Ascending aorta (tissue), 2 donors: Measurements from ENCODE around the gene RPRML. TPM values are rescaled to one million over a fixed set of nuclear protein-coding genes. Genes with fewer than 3 reads are reported as not detected.

Experiments
- DNase-seq, 2 donors: peaks; one replicate each; pipeline ENCODE4 v3.0.0-alpha.2; 2019; ENCODE audit warnings: low spot score in 2 of 2
- H3K27ac ChIP-seq, 2 donors: fragments of 200-600 bp; sonication (generic); one replicate each; pipeline ENCODE4 v1.5.1; 2016 to 2017; ENCODE audit warnings: mild to moderate bottlenecking in 1 of 2
- H3K27me3 ChIP-seq: fragments of 200-600 bp; sonication (generic); one replicate; pipeline ENCODE4 v1.5.1; 2017
- H3K36me3 ChIP-seq, 2 donors: fragments of 200-600 bp; sonication (generic); one replicate each; pipeline ENCODE4 v1.5.1; 2016
- H3K4me1 ChIP-seq, 2 donors: fragments of 200-600 bp; sonication (generic); one replicate each; pipeline ENCODE4 v1.5.1; 2016 to 2017; ENCODE audit warnings: mild to moderate bottlenecking in 1 of 2
- H3K4me3 ChIP-seq, 2 donors: fragments of 200-600 bp; sonication (generic); one replicate each; pipeline ENCODE4 v1.5.1; 2016 to 2017; ENCODE audit warnings: mild to moderate bottlenecking in 1 of 2
- H3K9me3 ChIP-seq, 2 donors: fragments of 200-600 bp; sonication (generic); one replicate each; pipeline ENCODE4 v1.5.1; 2016
- intact Hi-C: fragments of 100-400 bp; cut with DNase I; formaldehyde crosslinking; loops from one replicate; pipeline ENCODE4 v1.15.1; 2023
- total RNA-seq: library from RNA; depleted of rRNA; stranded (reverse); fragments of >200 nt; gene quantifications from one replicate; pipeline ENCODE4 v1.1.0, GENCODE V29; 2016
- TF ChIP-seq, protein P1 (sequence below), 3 experiments: fragments of 200-600 bp in 2 of 3; fragments of 450-650 bp in 1 of 3; sonication (generic) in 2 of 3; IDR thresholded peaks; one replicate each; pipeline ENCODE4 v1.5.1; 2016 to 2019; ENCODE audit warnings: antibody characterized with exemption in 3 of 3, mild to moderate bottlenecking in 1 of 3, moderate library complexity in 1 of 3

RPRML gene
- total RNA-seq, 1 donor from 2014 or later, result not detected

DNA sequence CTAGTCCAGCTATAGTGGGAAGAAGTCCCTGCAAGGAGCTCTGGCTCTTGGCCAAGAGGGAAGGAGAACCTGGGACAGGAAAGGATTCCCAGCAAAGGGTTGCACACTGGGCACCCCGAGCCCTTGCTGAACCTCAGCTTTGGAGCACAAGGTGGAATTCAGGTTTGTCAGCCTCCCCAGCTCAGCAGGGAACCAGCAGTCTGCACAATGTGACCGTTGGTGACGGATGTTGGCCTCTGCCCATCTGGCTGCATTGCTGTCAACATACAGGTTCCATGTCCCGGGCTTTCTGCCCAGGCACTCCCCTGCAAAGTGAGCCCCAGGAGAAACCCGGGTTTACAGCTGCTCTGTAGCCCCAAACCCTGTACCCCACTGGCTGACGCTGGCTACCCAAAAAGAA is 6.7 kb downstream of the RPRML start:
- Histone ChIP-seq H3K27ac (no peak overlapping the region), H3K9me3 (no peaks in the 10 kb centered on the region), H3K4me3 (no peak overlapping the region), H3K27me3 (no peaks in the 10 kb centered on the region), H3K36me3 (peaks cover 0 to 7% of the 10 kb centered on the region in 2 donors), H3K4me1 (no peaks in the 10 kb centered on the region)
- intact Hi-C loops, result no loop called here
- no peak for DNase-seq
- TF ChIP-seq, protein P1, sequence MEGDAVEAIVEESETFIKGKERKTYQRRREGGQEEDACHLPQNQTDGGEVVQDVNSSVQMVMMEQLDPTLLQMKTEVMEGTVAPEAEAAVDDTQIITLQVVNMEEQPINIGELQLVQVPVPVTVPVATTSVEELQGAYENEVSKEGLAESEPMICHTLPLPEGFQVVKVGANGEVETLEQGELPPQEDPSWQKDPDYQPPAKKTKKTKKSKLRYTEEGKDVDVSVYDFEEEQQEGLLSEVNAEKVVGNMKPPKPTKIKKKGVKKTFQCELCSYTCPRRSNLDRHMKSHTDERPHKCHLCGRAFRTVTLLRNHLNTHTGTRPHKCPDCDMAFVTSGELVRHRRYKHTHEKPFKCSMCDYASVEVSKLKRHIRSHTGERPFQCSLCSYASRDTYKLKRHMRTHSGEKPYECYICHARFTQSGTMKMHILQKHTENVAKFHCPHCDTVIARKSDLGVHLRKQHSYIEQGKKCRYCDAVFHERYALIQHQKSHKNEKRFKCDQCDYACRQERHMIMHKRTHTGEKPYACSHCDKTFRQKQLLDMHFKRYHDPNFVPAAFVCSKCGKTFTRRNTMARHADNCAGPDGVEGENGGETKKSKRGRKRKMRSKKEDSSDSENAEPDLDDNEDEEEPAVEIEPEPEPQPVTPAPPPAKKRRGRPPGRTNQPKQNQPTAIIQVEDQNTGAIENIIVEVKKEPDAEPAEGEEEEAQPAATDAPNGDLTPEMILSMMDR (IDR thresholded peaks at IDR 0.05), result no peak

DNA sequence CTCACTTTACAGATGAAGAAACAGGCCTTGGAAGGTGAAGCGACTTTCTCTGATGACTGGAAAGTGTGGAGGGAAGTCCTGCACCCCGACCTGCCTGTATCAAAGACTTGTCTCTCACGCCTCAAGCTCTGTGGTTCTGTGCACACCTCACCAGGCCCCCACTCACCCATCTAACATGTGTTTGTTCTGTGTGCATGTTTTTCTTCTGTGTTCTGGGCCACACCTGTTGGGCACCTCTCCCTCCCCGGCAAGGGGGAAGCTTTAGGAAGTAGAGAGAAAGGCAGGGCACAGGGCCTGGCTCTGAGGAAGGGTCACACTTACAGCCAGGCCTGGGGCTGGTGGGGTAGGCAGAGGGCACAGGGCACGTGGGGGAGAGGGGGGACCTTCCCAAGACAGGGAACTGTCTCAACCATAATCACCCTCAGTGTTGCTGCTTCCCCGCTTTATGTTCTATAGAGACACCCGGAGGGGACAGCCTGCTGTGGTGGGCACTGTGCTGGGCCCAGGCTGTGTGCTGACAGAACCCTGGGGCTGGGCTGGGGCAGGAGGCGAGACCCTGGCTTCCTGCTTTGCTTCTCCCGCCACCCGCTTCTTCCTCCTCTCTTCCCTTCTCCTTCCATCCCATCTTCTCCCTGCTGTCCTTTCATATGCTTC is 7.3 kb downstream of the RPRML start:
- Histone ChIP-seq H3K4me3 (no peak overlapping the region), H3K27me3 (no peaks in the 10 kb centered on the region), H3K36me3 (peaks cover 0 to 7% of the 10 kb centered on the region in 2 donors), H3K27ac (no peak overlapping the region), H3K9me3 (no peaks in the 10 kb centered on the region), H3K4me1 (no peaks in the 10 kb centered on the region)
- TF ChIP-seq, protein P1 (IDR thresholded peaks at IDR 0.05), result no peak
- intact Hi-C loops, result no loop called here
- DNase-seq, result no peak

DNA sequence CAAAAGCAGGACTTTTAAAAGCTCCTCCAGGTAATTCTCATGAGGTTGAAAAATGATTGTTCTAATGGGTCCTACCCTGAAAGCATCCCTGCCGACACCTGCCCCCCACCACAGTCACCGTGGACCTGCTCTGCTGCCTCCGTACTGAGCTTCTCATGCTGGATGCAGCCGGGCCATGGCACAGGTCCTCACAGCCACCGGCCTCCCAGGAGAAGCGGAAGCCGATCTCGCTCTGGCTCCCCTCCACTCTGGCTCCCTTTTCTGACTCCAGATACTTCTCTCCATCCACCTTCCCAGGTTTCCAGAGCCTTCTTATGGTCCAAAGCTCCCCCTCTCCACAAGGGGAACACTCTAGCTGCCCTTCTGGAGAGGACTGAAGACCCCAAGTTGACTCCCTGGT is 10.2 kb downstream of the RPRML start:
- no peak for DNase-seq
- peaks cover 0 to 12% of the 10 kb centered on the region in 2 donors for H3K36me3 ChIP-seq
- no peaks in the 10 kb centered on the region for H3K27me3 ChIP-seq
- intact Hi-C loops, result no loop called here
- TF ChIP-seq, protein P1 (IDR thresholded peaks at IDR 0.05), result no peak
- no peak overlapping the region for H3K27ac ChIP-seq
- H3K9me3 ChIP-seq, result no peaks in the 10 kb centered on the region
- no peak overlapping the region for H3K4me3 ChIP-seq
- H3K4me1 ChIP-seq, result no peaks in the 10 kb centered on the region

DNA sequence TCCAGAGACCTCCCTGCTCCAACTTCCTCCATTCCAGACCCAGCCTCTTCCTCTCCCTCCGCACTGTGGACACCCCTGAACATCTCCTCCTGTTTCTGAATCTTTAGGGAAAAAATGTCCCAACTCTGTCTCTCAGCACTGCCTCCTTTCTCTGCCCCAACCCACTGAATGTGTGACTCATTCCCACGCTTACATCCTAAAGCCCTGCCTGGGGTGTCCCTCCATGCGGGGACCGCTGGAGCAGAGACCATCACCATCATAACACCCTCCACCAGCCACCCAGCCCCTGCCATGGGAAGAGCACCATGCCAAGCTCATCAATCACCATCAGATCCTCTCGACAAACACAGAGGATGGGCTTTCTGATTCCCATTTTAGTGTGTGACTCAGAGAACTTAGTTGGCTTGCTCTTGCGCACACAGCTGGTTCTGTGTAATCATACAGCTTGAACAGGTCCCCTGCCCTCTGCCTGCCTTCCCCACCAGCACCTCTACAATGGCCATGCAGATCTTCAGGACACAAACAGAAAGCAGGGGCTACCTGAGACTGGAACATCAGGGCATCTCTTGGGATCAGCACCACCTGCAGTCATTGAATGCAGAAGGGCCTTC is 10.7 kb downstream of the RPRML start:
- Histone ChIP-seq H3K27ac (no peak overlapping the region), H3K4me3 (no peak overlapping the region), H3K27me3 (no peaks in the 10 kb centered on the region), H3K36me3 (peaks cover 0 to 12% of the 10 kb centered on the region in 2 donors), H3K4me1 (no peaks in the 10 kb centered on the region), H3K9me3 (no peaks in the 10 kb centered on the region)
- no peak for DNase-seq
- intact Hi-C loops, result no loop called here
- TF ChIP-seq, protein P1 (IDR thresholded peaks at IDR 0.05), result no peak

DNA sequence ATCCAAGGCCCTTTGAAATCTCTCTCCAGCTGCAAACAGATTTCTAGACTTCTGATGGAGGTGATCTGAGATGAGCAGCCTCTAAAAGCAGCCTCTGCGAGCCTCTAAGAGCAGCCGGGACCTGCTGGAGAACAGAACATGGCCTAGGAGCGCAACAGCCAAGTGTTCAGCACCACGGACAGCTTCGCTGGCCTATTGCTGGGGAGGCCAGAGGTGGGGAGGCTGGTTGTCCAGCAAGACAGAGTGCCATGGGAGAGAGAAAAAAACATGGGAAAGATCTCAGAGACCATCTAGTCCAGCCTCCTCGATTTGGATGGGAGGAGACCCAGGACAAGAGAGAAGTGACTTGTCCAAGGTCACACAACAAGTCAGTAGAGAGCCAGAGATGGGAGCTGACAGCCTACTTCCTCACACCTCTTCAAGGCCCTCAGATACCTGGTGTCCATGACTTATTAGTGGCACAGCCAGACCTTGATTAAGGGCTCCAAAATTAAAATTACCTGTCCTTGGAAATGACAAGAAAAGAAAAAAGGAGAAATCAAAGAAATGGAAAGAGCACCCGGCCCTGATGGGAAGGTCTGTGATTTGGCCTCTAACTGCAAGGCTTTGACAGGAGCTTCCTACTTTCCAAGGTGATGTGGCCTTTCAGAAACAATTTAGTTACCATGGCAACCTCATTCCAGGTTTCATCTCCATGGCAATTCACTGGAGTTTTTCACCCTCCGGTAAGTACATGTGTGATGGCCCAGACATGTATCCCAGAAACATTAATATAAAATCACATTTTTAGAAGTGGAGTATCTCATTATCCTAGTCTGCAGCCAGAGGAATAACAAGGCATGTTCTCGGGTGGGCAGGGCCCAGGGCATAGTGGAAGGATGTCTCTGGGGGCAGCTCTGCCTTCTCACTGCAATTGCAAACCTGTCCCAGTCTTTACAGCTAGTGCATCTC is 14.5 kb downstream of the RPRML start:
- no peak overlapping the region for H3K4me3 ChIP-seq
- peaks cover 0 to 12% of the 10 kb centered on the region in 2 donors for H3K36me3 ChIP-seq
- TF ChIP-seq, protein P1 (IDR thresholded peaks at IDR 0.05), result no peak
- no peaks in the 10 kb centered on the region for H3K27me3 ChIP-seq
- H3K9me3 ChIP-seq, result no peaks in the 10 kb centered on the region
- DNase-seq, result no peak
- H3K4me1 ChIP-seq, result peaks cover 0 to 4% of the 10 kb centered on the region in 2 donors
- intact Hi-C loops, result no loop called here
- no peak overlapping the region for H3K27ac ChIP-seq
